NCI-H146 treated with DMSO at 0.1 percent for 48 hours (cell line): ENCODE results near the gene FAM98C.
"Not testable (repeated sequence)": the region's sequence is repeated elsewhere in the genome, so short reads cannot be mapped to it uniquely, and the experiment has no call there.

Experiments used
- DNase-seq: peaks from one replicate; lab custom pipeline; 2025; ENCODE audit not compliant: unreplicated experiment; lab: John Stamatoyannopoulos, UW

Gene FAM98C

GRCh38 chr19:38395381-38396114 is 7.3 kb upstream of the FAM98C start:
- DNase-seq = no peak

GRCh38 chr19:38399081-38399480 is 3.8 kb upstream of the FAM98C start:
- DNase-seq = no peak

- no peak for DNase-seq
Observed at GRCh38 chr19:38399537-38399936, 3.4 kb upstream of the FAM98C start.

GRCh38 chr19:38400361-38400760 is 2.5 kb upstream of the FAM98C start:
- no peak for DNase-seq

GRCh38 chr19:38401148-38401547 is 1.7 kb upstream of the FAM98C start:
- DNase-seq = peak; percentile 5

GRCh38 chr19:38402623-38402966 is 298 bp upstream of the FAM98C start:
- no peak for DNase-seq

- no peak for DNase-seq
Observed at GRCh38 chr19:38404858-38405257, 2.0 kb downstream of the FAM98C start.

- DNase-seq = no peak
Observed at GRCh38 chr19:38405276-38405675, 2.4 kb downstream of the FAM98C start.

- DNase-seq = no peak
Observed at GRCh38 chr19:38409631-38410133, 6.8 kb downstream of the FAM98C start.

- DNase-seq = not testable (repeated sequence)
Observed at GRCh38 chr19:38410407-38410806, 7.5 kb downstream of the FAM98C start.

- no peak for DNase-seq
Observed at GRCh38 chr19:38411041-38411712, 8.3 kb downstream of the FAM98C start.

- DNase-seq = not testable (repeated sequence)
Observed at GRCh38 chr19:38411898-38412297, 9.0 kb downstream of the FAM98C start.

GRCh38 chr19:38412491-38412890 is 9.6 kb downstream of the FAM98C start:
- no peak for DNase-seq

- no peak for DNase-seq
Observed at GRCh38 chr19:38412961-38413360, 10.1 kb downstream of the FAM98C start.

- no peak for DNase-seq
Observed at GRCh38 chr19:38413416-38413815, 10.5 kb downstream of the FAM98C start.

- no peak for DNase-seq
Observed at GRCh38 chr19:38417146-38417543, 14.3 kb downstream of the FAM98C start.

- DNase-seq = peak; percentile 42
Observed at GRCh38 chr19:38417544-38418506, 14.9 kb downstream of the FAM98C start.

GRCh38 chr19:38420935-38421334 is 18.0 kb downstream of the FAM98C start:
- no peak for DNase-seq

GRCh38 chr19:38421856-38422255 is 19.0 kb downstream of the FAM98C start:
- no peak for DNase-seq

GRCh38 chr19:38422438-38422837 is 19.5 kb downstream of the FAM98C start:
- no peak for DNase-seq

GRCh38 chr19:38424272-38424671 is 21.4 kb downstream of the FAM98C start:
- DNase-seq = no peak
